Lower leg skin (tissue), 3 donors: ENCODE results near the gene CCM2.

ENCODE experiments used
- POLR2A ChIP-seq, 2 donors: fragments of 450-650 bp; IDR thresholded peaks; one replicate each; pipeline ENCODE4 v1.6.1; 2016 to 2017; ENCODE audit warnings: antibody characterized with exemption in 2 of 2, mild to moderate bottlenecking in 1 of 2, moderate library complexity in 1 of 2
- TF ChIP-seq, protein P1 (sequence below), 3 donors: fragments of 450-650 bp; IDR thresholded peaks; one replicate each; pipeline ENCODE4 v1.5.1; 2016; ENCODE audit warnings: antibody characterized with exemption in 3 of 3, mild to moderate bottlenecking in 3 of 3, moderate library complexity in 2 of 3

DNA sequence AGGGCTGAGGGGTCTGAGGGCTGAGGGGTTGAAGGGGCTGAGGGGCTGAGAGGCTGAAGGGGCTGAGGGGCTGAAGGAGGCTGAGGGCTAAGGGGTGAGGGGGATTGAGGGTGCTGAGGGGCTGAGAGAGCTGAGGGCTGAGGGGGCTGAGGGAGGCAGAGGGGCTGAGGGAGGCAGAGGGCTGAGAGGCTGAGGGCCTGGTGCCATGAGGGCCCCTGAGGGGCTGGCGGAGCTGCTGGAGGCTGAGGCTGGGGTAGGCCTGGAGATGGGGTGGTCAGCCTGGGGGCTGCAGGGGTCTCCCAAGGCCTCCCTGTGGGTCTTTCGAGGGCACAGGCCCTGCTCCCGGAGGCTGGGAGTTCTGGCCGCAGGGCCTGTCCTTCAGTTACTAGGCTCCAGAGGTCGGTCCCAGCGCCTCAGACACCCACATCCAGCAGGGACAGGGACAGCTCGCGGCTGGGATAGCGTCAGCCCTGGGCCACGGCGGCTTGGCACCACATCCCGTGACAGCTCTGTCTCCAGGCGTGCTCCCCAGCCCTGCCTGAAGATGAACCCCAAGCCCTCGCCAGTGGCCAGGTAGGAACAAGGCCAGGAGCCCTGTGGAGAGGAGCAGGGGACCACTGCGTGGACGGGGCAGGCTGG lies 38.0 kb upstream of the CCM2 start:
- TF ChIP-seq, protein P1, sequence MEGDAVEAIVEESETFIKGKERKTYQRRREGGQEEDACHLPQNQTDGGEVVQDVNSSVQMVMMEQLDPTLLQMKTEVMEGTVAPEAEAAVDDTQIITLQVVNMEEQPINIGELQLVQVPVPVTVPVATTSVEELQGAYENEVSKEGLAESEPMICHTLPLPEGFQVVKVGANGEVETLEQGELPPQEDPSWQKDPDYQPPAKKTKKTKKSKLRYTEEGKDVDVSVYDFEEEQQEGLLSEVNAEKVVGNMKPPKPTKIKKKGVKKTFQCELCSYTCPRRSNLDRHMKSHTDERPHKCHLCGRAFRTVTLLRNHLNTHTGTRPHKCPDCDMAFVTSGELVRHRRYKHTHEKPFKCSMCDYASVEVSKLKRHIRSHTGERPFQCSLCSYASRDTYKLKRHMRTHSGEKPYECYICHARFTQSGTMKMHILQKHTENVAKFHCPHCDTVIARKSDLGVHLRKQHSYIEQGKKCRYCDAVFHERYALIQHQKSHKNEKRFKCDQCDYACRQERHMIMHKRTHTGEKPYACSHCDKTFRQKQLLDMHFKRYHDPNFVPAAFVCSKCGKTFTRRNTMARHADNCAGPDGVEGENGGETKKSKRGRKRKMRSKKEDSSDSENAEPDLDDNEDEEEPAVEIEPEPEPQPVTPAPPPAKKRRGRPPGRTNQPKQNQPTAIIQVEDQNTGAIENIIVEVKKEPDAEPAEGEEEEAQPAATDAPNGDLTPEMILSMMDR (IDR thresholded peaks at IDR 0.05): no peak
- no peak for TF ChIP-seq POLR2A (IDR thresholded peaks at IDR 0.05)
